Cortex of kidney (tissue), 1 donor: ENCODE measurements around the gene PHC2.

Experiments
- DNase-seq: peaks from one replicate; lab custom pipeline; 2025; lab: John Stamatoyannopoulos, UW

Gene PHC2

DNA sequence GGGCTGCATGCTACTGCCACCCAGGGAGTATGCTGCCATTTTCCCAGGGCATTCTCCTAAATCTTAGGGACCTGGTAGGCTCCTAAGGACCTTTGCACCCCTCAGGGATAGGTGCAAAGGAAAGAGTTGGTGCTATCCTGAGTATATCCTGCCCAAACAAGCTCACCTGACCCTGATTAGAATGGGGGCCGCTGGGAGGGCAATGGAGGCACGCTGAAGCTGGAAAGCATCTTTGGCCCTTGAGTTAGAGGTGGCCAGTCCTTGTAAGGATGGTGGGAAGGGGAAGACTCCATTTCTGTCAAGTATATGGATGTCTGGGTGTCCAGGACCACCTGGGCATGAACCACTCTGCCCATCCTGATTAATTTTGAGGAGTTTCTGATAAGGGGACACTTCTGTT is 61.1 kb downstream of the PHC2 start:
- no peak for DNase-seq

GRCh38 chr1:33369081-33369480 is 61.8 kb downstream of the PHC2 start:
- no peak for DNase-seq

- DNase-seq, result no peak
These were observed 62.5 kb downstream of the PHC2 start for GRCh38 chr1:33368431-33368830.

GRCh38 chr1:33367485-33368405 is 63.1 kb downstream of the PHC2 start:
- DNase-seq, result no peak

GRCh38 chr1:33366762-33367484 is 64.0 kb downstream of the PHC2 start:
- no peak for DNase-seq

DNA sequence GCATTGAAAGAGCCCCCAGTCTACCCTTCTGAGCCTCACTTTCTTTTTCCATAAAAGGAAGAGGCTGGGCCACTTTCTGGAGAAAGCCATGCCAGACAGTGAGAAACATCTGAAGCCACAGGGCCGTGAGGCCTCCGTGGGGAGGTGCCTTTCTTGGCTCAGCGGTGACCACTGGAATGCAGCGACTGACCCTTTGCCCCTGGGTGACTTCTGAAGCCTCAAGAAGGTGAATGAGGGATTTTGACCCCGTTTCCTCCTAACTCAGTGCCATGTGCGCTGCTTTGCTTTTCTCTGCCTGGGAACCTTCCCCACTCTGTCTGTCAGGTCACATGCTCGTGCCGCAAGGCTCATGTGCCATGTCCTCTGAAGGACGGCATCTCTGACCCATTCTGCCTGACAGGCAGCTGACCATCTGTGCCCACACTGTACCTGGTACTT is 65.3 kb downstream of the PHC2 start:
- no peak for DNase-seq

- DNase-seq, result no peak
These were observed 66.4 kb downstream of the PHC2 start for GRCh38 chr1:33364565-33364918.

DNA sequence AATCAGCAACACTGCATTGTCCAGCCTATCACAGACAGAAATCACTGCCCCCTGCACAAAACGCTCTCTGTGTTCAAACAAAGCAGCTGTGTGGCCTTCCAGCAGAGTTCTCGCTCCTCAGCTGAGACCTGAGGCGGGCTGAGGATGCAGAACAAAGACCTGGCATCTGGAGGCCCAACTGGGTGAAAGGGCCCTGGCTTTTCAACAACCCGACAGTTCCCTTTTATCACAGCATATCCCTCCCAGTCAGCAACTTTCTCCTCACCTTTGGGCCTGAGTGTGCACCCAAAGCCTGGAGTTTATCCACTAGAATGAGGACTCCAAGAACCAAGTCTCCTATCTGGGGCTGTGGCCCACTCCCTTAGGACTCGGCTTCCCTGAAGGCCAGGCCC is 67.4 kb downstream of the PHC2 start:
- DNase-seq, result no peak

GRCh38 chr1:33363021-33363420 is 67.9 kb downstream of the PHC2 start:
- no peak for DNase-seq

- no peak for DNase-seq
These were observed 69.2 kb downstream of the PHC2 start for GRCh38 chr1:33361532-33362235.

- DNase-seq, result no peak
These were observed 70.5 kb downstream of the PHC2 start for GRCh38 chr1:33360367-33360766.

DNA sequence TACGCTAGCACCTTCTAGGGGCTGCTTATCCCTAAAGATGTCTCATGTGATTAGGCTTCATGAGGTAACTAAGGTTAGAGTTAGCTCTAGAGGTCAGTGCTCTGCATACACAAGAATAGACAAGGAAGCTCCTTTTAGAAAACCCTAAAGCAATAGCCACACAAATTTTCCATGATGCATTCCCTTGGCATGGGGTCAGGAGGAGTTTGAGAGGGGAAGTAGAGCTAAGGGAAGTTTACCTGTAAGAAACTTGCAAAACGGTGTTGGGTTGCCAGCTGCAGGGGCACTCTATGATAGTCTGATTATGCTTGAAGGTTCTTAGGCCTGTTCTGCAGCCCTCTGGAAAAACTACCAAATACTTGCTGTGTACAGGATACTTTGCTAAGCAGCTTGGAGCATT is 71.0 kb downstream of the PHC2 start:
- DNase-seq, result no peak

DNA sequence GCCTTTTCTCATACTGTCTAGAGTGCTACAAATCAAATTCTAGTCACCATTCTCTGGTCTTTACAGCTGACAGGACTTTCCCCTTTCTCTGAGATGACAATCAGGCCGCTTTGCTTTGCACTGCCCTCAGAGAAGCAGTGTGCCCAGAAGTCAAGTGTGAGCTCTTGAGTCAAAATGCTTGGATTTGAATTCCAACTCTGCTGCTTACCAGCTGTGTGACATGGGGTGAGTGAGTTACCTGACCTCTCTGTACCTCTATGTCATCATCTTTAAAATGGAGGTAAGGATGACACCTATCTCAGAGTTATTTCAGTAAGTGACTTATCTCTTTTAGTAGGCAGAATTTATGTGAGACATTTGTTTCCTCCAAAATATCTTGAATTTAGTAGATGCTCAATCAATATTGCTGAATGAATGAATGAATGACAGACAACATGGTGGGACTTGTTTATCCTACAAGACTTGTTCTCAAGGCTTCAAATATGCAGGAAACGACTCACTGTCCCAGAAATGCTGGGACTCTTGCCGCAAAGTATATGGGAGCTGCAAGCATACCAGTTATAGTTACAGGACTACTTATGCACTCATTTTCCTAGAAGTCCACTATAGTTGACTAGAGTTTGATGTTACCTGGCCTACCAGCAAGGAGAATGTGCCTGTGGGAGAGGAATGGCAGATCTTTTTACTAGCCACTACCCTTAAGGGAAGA is 71.9 kb downstream of the PHC2 start:
- DNase-seq, result no peak

DNA sequence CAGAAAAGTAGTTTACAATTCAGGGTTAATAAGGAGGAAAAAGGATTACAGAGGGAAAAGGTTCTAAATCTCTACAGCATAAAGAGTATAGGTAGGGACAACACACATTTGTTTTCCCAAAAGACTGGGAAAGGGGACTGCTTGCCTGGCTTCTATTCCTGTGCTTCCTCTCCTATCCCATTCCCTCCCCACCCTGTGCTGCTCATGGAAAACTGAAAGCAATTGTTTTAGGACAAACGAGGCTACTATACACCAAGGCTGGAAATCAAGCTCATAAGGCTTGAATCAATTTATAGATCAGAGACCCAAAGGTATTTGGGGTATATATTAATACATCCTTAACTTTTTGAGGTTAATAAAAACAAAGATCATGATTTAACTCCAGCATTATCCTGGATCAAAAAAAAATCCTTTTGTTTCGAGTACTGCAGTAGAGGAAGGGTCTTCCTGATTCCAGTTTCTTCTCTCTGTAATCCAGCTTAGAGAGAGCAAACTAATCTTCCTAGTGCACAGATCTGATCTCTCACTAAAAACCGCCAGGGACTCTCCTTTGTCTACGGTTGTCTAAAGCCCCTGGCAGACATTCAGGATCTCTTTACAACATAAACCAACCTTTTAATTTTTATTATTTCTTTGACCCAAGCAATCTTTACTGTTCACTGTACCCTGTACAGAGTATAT is 72.6 kb downstream of the PHC2 start:
- DNase-seq, result no peak

DNA sequence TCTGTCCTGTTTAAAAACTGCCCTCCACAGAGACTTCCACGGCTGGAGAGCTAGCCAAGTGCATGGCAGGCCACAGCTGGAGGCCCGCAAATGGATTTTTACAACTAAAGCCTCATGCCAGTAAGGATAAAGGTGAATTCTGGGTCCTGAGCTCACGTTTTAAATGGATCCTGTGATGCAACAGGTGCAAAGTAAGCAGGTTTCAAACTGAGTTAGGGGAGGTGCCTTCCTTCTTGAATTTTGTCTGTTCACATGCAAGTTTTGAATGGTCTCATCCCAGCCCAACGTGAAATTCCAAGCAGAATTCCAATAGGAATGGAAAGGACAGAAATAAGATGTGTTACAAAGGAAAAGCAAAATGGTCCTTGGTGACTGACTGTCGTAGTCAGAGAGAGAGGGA is 73.8 kb downstream of the PHC2 start:
- no peak for DNase-seq

DNA sequence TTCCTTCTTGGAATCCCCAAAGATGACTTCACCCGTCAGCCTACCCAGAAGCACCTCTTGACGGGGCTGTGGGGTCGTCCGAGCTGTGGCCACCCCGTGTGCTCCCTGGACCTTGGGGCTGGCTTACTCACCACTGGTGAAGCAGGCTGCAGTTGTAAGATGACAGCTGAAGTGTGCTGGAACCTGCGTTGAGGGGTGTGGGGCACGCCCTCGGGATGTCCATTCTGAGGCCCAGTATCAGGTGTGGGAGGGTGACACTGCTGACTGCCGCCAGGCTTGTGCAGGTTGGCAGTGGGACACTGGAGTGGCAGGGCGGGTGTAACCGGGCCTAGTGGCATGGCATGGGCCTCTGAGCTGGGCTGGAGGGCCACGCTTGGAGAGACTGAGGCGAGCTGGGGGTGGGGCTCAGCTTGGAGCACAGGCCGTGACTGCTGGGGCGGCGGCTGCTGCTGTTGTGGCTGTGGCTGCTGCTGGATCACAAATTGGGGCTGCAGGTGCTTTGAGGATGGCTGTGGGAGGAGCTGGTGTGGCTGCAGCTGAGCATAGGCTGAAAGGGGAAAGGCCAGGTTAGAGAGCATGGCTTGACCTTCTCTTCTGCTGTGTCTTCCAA is 76.1 kb downstream of the PHC2 start:
- DNase-seq, result no peak

- no peak for DNase-seq
These were observed 77.4 kb downstream of the PHC2 start for GRCh38 chr1:33353531-33353930.

DNA sequence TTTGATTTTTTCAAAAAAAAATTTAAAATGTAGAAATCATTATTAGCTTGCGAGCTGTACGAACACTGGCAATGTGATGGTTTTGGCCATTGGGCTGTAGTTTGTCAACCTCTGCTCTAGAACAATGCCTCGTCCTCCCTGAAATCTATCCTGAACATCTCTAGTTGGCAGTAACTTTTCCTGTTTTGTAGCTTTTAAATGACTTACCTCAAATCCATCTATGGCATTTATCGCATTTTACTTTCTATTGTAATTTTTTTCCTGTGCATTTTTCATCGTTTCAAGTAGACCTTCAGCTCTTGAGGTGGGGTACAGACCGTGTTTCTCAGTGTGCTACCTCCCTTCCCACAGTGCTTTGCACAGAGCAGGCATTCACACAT is 79.6 kb downstream of the PHC2 start:
- no peak for DNase-seq

- no peak for DNase-seq
These were observed 80.1 kb downstream of the PHC2 start for GRCh38 chr1:33350611-33351280.

GRCh38 chr1:33349778-33350610 is 80.9 kb downstream of the PHC2 start:
- no peak for DNase-seq
